Measurements from ENCODE around the gene OR6Y1.

- no peak for TF ChIP-seq POLR2A (IDR thresholded peaks at IDR 0.05; ENCODE audit: low read length)
- TF ChIP-seq GATA1 (IDR thresholded peaks at IDR 0.05; ENCODE audit: low read depth, low read length), result no peak
Observed at GRCh38 chr1:158552296-158552695, 1.9 kb downstream of the OR6Y1 start.

Measured in erythroblast (primary cell).